IPS-15b (cell line): ENCODE measurements around the gene HPSE2.

Experiments
- H3K27me3 ChIP-seq: one replicate; pipeline ENCODE4 v1.6.1; 2013; ENCODE audit warnings: low read length; ENCODE audit not compliant: control insufficient read depth, insufficient read depth
- H3K36me3 ChIP-seq: one replicate; pipeline ENCODE4 v1.6.1; 2013; ENCODE audit warnings: low read length; ENCODE audit not compliant: control insufficient read depth, insufficient read depth
- H3K4me1 ChIP-seq: one replicate; pipeline ENCODE4 v1.6.1; 2013; ENCODE audit warnings: mild to moderate bottlenecking, low read length; ENCODE audit not compliant: control insufficient read depth, insufficient read depth
- H3K4me3 ChIP-seq: one replicate; pipeline ENCODE4 v1.5.1; 2013; ENCODE audit warnings: low read depth, low read length
- H3K9ac ChIP-seq: one replicate; pipeline ENCODE4 v1.6.1; 2013; ENCODE audit warnings: low read depth, mild to moderate bottlenecking, low read length
- H3K9me3 ChIP-seq: one replicate; pipeline ENCODE4 v1.6.1; 2013; ENCODE audit warnings: mild to moderate bottlenecking, low read length; ENCODE audit not compliant: control insufficient read depth, insufficient read depth

The HPSE2 gene

DNA sequence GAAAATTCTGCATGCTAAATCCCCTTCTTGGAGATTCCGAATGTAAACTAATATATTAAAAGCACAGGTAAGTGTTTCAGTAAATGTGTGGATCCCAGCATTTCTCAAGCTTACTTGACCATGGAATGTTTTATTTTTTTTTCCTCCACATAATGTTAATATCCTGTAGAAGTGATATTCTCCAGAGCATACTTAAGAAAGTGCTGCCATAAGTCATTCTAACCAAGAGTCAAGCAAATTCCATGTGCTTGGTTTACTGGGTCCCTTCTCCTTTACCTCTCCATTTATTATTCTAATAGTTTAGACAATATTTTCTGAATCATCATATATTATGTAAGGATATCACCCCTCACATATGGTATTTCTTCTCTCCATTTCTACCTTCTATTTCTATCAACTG, 522.1 kb downstream of the HPSE2 start:
- H3K9me3 ChIP-seq = no peaks in the 10 kb centered on the region
- no peak overlapping the region for H3K9ac ChIP-seq
- no peaks in the 10 kb centered on the region for H3K27me3 ChIP-seq
- H3K36me3 ChIP-seq = no peaks in the 10 kb centered on the region
- no peaks in the 10 kb centered on the region for H3K4me1 ChIP-seq
- no peak overlapping the region for H3K4me3 ChIP-seq

GRCh38 chr10:98696516-98696915, 539.1 kb downstream of the HPSE2 start:
- H3K27me3 ChIP-seq = no peaks in the 10 kb centered on the region
- no peaks in the 10 kb centered on the region for H3K9me3 ChIP-seq
- H3K9ac ChIP-seq = no peak overlapping the region
- H3K36me3 ChIP-seq = no peaks in the 10 kb centered on the region
- peaks cover 9% of the 10 kb centered on the region for H3K4me1 ChIP-seq
- H3K4me3 ChIP-seq = no peak overlapping the region

DNA sequence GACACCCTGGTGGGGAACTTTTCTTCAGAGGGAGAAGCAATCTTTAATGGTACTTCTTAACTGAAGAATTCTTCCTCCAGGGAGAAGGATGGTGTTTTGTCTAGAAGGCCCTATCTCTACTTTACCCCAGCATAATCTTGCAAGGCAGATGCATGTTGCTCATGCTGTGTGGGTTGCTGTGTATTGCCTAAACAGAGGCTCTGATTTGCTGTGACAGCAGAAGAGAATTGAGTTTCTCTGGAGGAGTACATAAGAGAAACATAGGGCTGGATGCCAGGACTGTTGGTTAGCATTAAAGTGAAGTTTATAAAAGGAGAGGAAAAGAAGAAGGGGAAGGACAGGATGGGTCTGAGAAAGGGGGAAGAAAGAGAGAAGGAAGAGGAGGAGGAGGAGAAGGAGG, 540.8 kb downstream of the HPSE2 start:
- H3K27me3 ChIP-seq = no peaks in the 10 kb centered on the region
- no peak overlapping the region for H3K4me3 ChIP-seq
- peaks cover 9% of the 10 kb centered on the region for H3K4me1 ChIP-seq
- H3K9ac ChIP-seq = no peak overlapping the region
- no peaks in the 10 kb centered on the region for H3K9me3 ChIP-seq
- H3K36me3 ChIP-seq = no peaks in the 10 kb centered on the region

DNA sequence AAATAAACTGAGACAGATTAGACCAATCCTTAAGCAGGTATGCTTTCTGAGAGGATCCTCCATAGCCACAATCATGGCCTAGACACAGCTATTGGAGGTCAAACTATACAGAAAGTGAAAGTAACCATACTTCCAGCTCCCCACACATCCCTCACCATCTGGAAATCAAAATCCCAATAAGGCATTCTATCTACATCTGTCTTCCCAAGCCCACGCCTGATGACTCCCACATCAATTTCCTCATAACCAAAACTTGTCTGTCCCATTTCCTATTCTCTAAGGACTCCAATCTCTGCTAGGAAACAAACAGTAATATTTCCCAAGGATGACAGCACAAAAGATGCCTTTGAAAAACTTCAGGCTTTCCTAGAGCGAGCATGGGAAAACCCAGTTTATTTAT, 541.6 kb downstream of the HPSE2 start:
- Histone ChIP-seq H3K36me3 (no peaks in the 10 kb centered on the region), H3K4me3 (no peak overlapping the region), H3K27me3 (no peaks in the 10 kb centered on the region), H3K4me1 (peaks cover 9% of the 10 kb centered on the region), H3K9me3 (no peaks in the 10 kb centered on the region), H3K9ac (no peak overlapping the region)

- Histone ChIP-seq H3K4me1 (no peaks in the 10 kb centered on the region), H3K4me3 (no peak overlapping the region), H3K9ac (no peak overlapping the region), H3K36me3 (no peaks in the 10 kb centered on the region), H3K27me3 (no peaks in the 10 kb centered on the region), H3K9me3 (no peaks in the 10 kb centered on the region)
Observed at GRCh38 chr10:98687685-98688084, 548.0 kb downstream of the HPSE2 start.

DNA sequence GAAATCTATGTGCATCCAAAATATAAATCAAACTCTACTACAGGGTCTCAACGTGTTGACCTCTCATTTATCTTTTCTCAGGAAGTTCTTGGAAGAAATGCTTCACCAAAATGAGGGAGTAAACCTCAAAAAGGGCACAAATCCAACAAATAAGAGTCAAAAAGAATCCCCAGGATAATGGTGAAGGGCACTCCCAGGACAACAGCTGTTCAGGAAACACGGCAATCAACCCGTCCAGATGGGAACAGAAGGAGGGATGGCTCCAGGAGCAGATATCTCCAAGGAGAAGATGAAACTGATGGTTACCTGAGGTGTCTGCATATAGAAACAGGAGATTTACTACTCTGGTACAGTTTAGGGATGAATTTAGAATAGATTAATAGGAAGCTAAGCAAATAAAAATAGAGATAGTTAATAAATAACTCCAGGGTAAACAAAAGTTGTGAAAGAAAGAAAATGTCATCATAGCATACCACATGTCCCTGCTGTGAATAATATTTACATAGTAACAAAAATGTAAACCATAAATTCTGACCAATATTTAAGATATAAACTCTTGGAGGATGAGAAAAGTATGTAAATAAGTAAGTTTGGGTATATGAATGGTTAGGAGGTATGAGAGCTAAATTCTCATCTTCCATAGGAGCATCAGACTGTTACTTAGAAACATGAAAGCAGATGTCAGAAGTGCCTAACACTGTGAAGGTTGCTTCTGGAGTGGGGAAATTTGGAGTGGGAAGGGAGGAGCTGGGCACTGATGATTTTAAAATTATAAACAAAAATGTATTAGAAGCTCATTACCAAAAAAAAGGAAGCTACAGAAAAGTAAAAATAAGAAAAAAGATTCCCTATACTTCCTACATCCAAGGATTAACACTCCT, 551.4 kb downstream of the HPSE2 start:
- no peaks in the 10 kb centered on the region for H3K9me3 ChIP-seq
- no peak overlapping the region for H3K9ac ChIP-seq
- H3K27me3 ChIP-seq = no peaks in the 10 kb centered on the region
- H3K36me3 ChIP-seq = no peaks in the 10 kb centered on the region
- H3K4me1 ChIP-seq = no peaks in the 10 kb centered on the region
- H3K4me3 ChIP-seq = no peak overlapping the region

DNA sequence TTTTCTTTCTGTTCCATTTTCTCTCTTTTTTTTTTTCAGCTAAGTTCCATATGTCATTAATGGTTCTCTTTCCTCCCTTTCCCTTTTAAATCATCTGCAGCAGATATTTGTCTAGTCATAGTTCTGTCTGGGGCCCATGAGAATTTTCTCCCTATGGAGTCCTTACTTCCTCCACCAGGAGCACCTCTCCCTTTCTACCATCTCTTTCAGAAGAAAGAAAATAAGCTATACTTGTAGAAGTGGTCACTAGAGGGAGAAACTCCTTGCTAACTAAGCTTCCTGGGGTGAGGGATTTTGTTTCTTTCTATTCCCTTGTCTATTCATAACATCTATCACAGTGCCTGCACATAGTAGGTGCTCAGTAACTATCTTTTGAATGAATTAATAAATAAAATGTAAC, 558.8 kb downstream of the HPSE2 start:
- Histone ChIP-seq H3K36me3 (no peaks in the 10 kb centered on the region), H3K27me3 (no peaks in the 10 kb centered on the region), H3K9me3 (no peaks in the 10 kb centered on the region), H3K4me1 (no peaks in the 10 kb centered on the region), H3K4me3 (no peak overlapping the region), H3K9ac (no peak overlapping the region)

DNA sequence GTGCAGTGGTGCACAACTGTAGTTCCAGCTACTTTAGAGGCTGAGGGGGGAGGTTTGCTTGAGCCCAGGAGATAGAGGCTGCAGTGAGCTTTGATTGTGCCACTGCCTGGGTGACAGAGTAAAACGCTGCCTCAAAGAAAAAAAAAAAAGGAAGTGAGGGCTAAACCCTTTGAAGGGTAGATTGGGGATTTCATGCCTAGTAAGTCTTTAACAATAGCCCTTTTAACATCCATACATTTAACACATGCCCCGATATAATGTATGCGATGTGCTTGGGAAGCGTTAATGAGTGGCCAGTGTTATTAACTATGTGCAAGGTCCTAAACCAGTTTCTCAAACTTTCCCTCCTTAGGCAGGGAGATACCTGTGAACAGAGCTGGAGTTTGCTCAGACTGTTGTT, 559.8 kb downstream of the HPSE2 start:
- H3K27me3 ChIP-seq = no peaks in the 10 kb centered on the region
- no peak overlapping the region for H3K4me3 ChIP-seq
- no peaks in the 10 kb centered on the region for H3K4me1 ChIP-seq
- no peak overlapping the region for H3K9ac ChIP-seq
- H3K9me3 ChIP-seq = no peaks in the 10 kb centered on the region
- no peaks in the 10 kb centered on the region for H3K36me3 ChIP-seq

- Histone ChIP-seq H3K4me3 (no peak overlapping the region), H3K27me3 (no peaks in the 10 kb centered on the region), H3K9ac (no peak overlapping the region), H3K36me3 (no peaks in the 10 kb centered on the region), H3K9me3 (no peaks in the 10 kb centered on the region), H3K4me1 (no peaks in the 10 kb centered on the region)
Observed at GRCh38 chr10:98673171-98673782, 562.4 kb downstream of the HPSE2 start.

GRCh38 chr10:98667081-98667480, 568.6 kb downstream of the HPSE2 start:
- H3K36me3 ChIP-seq = no peaks in the 10 kb centered on the region
- no peaks in the 10 kb centered on the region for H3K27me3 ChIP-seq
- H3K9me3 ChIP-seq = peaks cover 10% of the 10 kb centered on the region
- H3K9ac ChIP-seq = no peak overlapping the region
- no peaks in the 10 kb centered on the region for H3K4me1 ChIP-seq
- H3K4me3 ChIP-seq = no peak overlapping the region

DNA sequence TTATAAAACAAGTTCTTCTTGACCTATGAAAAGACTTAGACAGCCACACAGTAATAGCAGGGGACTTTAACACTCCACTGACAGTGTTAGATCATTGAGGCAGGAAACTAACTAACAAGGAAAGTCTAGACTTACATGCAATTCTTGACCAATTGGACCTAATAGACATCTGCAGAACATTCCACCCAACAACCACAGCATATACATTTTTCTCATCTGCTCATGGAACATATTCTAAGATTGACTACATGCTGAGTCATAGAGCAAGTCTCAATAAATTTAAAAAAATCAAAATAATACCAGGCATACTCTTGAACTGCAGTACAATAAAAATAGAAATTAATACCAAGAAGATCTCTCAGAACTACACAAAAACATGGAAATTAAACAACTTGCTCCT, 569.4 kb downstream of the HPSE2 start:
- H3K4me3 ChIP-seq = no peak overlapping the region
- no peaks in the 10 kb centered on the region for H3K27me3 ChIP-seq
- H3K9ac ChIP-seq = no peak overlapping the region
- peaks cover 10% of the 10 kb centered on the region for H3K9me3 ChIP-seq
- no peaks in the 10 kb centered on the region for H3K4me1 ChIP-seq
- no peaks in the 10 kb centered on the region for H3K36me3 ChIP-seq

- H3K36me3 ChIP-seq = no peaks in the 10 kb centered on the region
- no peak overlapping the region for H3K4me3 ChIP-seq
- no peaks in the 10 kb centered on the region for H3K27me3 ChIP-seq
- no peaks in the 10 kb centered on the region for H3K4me1 ChIP-seq
- peaks cover 10% of the 10 kb centered on the region for H3K9me3 ChIP-seq
- H3K9ac ChIP-seq = peak overlapping the region; percentile 32
Observed at GRCh38 chr10:98664329-98665042, 571.2 kb downstream of the HPSE2 start.
